ENCODE data around the gene HEBP1. TPM values are rescaled to one million over a fixed set of nuclear protein-coding genes. Genes with fewer than 3 reads are reported as not detected.

HEBP1 gene
- total RNA-seq, 3 donors from 2014 or later (not counting 1 experiment from before 2014, with no cell fraction given), result 10.8 to 13.5 (median 11.9) TPM

- H3K27me3 Mint-ChIP-seq (ENCODE audit: low read depth in 2 of 2), result peaks cover 0 to 9% of the 10 kb centered on the region in 2 donors
- Histone ChIP-seq H3K27me3 (ENCODE audit: control insufficient read depth, insufficient read depth, low read length) (no peaks in the 10 kb centered on the region), H3K4me3 (ENCODE audit: low read length) (no peak overlapping the region), H3K27ac (ENCODE audit: low read length) (no peak overlapping the region), H3K9me3 (ENCODE audit: control insufficient read depth, insufficient read depth, low read length) (no peaks in the 10 kb centered on the region), H3K36me3 (ENCODE audit: control insufficient read depth, insufficient read depth, low read length) (no peaks in the 10 kb centered on the region), H3K4me1 (ENCODE audit: control insufficient read depth, insufficient read depth, low read length) (no peaks in the 10 kb centered on the region)
- no peak for DNase-seq
- H3K4me3 Mint-ChIP-seq, result no peak overlapping the region
- no peak for ATAC-seq
- TF ChIP-seq CTCF (IDR thresholded peaks at IDR 0.05), result no peak
- no peak overlapping the region for H3K27ac Mint-ChIP-seq
- WGBS (ENCODE audit: insufficient coverage), result 89% methylated on average over 5 of the region's 5 CpGs
- H3K4me1 Mint-ChIP-seq, result no peaks in the 10 kb centered on the region
- no peaks in the 10 kb centered on the region for H3K9me3 Mint-ChIP-seq
- intact Hi-C loops (cut with micrococcal nuclease), result no loop called here
- no peaks in the 10 kb centered on the region for H3K36me3 Mint-ChIP-seq
Observed at GRCh38 chr12:12938541-12938940, 61.5 kb downstream of the HEBP1 start.

GRCh38 chr12:12936983-12937491 lies 63.0 kb downstream of the HEBP1 start:
- Histone ChIP-seq H3K4me1 (ENCODE audit: control insufficient read depth, insufficient read depth, low read length) (no peaks in the 10 kb centered on the region), H3K9me3 (ENCODE audit: control insufficient read depth, insufficient read depth, low read length) (no peaks in the 10 kb centered on the region), H3K36me3 (ENCODE audit: control insufficient read depth, insufficient read depth, low read length) (no peaks in the 10 kb centered on the region), H3K4me3 (ENCODE audit: low read length) (no peak overlapping the region), H3K27ac (ENCODE audit: low read length) (no peak overlapping the region), H3K27me3 (ENCODE audit: control insufficient read depth, insufficient read depth, low read length) (no peaks in the 10 kb centered on the region)
- Mint-ChIP-seq H3K4me3 (no peak overlapping the region), H3K27me3 (ENCODE audit: low read depth in 2 of 2) (peaks cover 0 to 9% of the 10 kb centered on the region in 2 donors), H3K9me3 (no peaks in the 10 kb centered on the region), H3K4me1 (no peaks in the 10 kb centered on the region), H3K36me3 (no peaks in the 10 kb centered on the region), H3K27ac (no peak overlapping the region)
- 91% methylated on average over 11 of the region's 11 CpGs for WGBS (ENCODE audit: insufficient coverage)
- TF ChIP-seq CTCF (IDR thresholded peaks at IDR 0.05), result no peak
- no peak for ATAC-seq
- no peak for DNase-seq
- intact Hi-C loops (cut with micrococcal nuclease), result no loop called here

GRCh38 chr12:12934556-12934955 lies 65.5 kb downstream of the HEBP1 start:
- no peak overlapping the region for H3K27ac ChIP-seq (ENCODE audit: low read length)
- no peaks in the 10 kb centered on the region for H3K4me1 ChIP-seq (ENCODE audit: control insufficient read depth, insufficient read depth, low read length)
- TF ChIP-seq CTCF (IDR thresholded peaks at IDR 0.05), result no peak
- peaks cover 0 to 9% of the 10 kb centered on the region in 2 donors for H3K27me3 Mint-ChIP-seq (ENCODE audit: low read depth in 2 of 2)
- intact Hi-C loops (cut with micrococcal nuclease), result no loop called here
- no peaks in the 10 kb centered on the region for H3K36me3 ChIP-seq (ENCODE audit: control insufficient read depth, insufficient read depth, low read length)
- H3K4me3 Mint-ChIP-seq, result no peak overlapping the region
- no peak for ATAC-seq
- H3K9me3 ChIP-seq (ENCODE audit: control insufficient read depth, insufficient read depth, low read length), result no peaks in the 10 kb centered on the region
- H3K36me3 Mint-ChIP-seq, result no peaks in the 10 kb centered on the region
- no peaks in the 10 kb centered on the region for H3K9me3 Mint-ChIP-seq
- H3K4me1 Mint-ChIP-seq, result no peaks in the 10 kb centered on the region
- H3K27ac Mint-ChIP-seq, result no peak overlapping the region
- DNase-seq, result no peak
- WGBS (ENCODE audit: insufficient coverage), result 91% methylated on average over 6 of the region's 8 CpGs
- no peak overlapping the region for H3K4me3 ChIP-seq (ENCODE audit: low read length)
- H3K27me3 ChIP-seq (ENCODE audit: control insufficient read depth, insufficient read depth, low read length), result no peaks in the 10 kb centered on the region

GRCh38 chr12:12933742-12934141 lies 66.3 kb downstream of the HEBP1 start:
- H3K4me3 ChIP-seq (ENCODE audit: low read length), result no peak overlapping the region
- H3K27me3 ChIP-seq (ENCODE audit: control insufficient read depth, insufficient read depth, low read length), result no peaks in the 10 kb centered on the region
- Mint-ChIP-seq H3K9me3 (no peaks in the 10 kb centered on the region), H3K36me3 (no peaks in the 10 kb centered on the region), H3K4me1 (no peaks in the 10 kb centered on the region), H3K27me3 (ENCODE audit: low read depth in 2 of 2) (peaks cover 0 to 9% of the 10 kb centered on the region in 2 donors), H3K27ac (no peak overlapping the region), H3K4me3 (no peak overlapping the region)
- intact Hi-C loops (cut with micrococcal nuclease), result no loop called here
- ATAC-seq (no peak), DNase-seq (no peak)
- no peak for TF ChIP-seq CTCF (IDR thresholded peaks at IDR 0.05)
- H3K36me3 ChIP-seq (ENCODE audit: control insufficient read depth, insufficient read depth, low read length), result no peaks in the 10 kb centered on the region
- no peak overlapping the region for H3K27ac ChIP-seq (ENCODE audit: low read length)
- WGBS (ENCODE audit: insufficient coverage), result 85% methylated on average over 4 of the region's 4 CpGs
- H3K4me1 ChIP-seq (ENCODE audit: control insufficient read depth, insufficient read depth, low read length), result no peaks in the 10 kb centered on the region
- no peaks in the 10 kb centered on the region for H3K9me3 ChIP-seq (ENCODE audit: control insufficient read depth, insufficient read depth, low read length)

Data from natural killer cell (primary cell).